ENCODE measurements around the gene FBXW10B.
"Not testable (repeated sequence)": the region's sequence is repeated elsewhere in the genome, so short reads cannot be mapped to it uniquely, and the experiment has no call there.

FBXW10B gene

GRCh38 chr17:15649861-15650421 lies 30.4 kb upstream of the FBXW10B start:
- no peak for FAIRE-seq
- TF ChIP-seq CTCF (IDR thresholded peaks at IDR 0.05; ENCODE audit: insufficient read depth, missing control alignments), result no peak
- no peak for DNase-seq (ENCODE audit: insufficient read length, low spot score)

- no peak for DNase-seq (ENCODE audit: insufficient read length, low spot score)
- TF ChIP-seq CTCF (IDR thresholded peaks at IDR 0.05; ENCODE audit: insufficient read depth, missing control alignments), result no peak
- FAIRE-seq, result no peak
Observed at GRCh38 chr17:15648386-15648785, 28.9 kb upstream of the FBXW10B start.

GRCh38 chr17:15645942-15646312 lies 26.4 kb upstream of the FBXW10B start:
- not testable (repeated sequence) for DNase-seq (ENCODE audit: insufficient read length, low spot score); FAIRE-seq

- not testable (repeated sequence) for FAIRE-seq; DNase-seq (ENCODE audit: insufficient read length, low spot score)
Observed at GRCh38 chr17:15645099-15645941, 25.8 kb upstream of the FBXW10B start.

GRCh38 chr17:15642505-15643251 lies 23.2 kb upstream of the FBXW10B start:
- not testable (repeated sequence) for FAIRE-seq

GRCh38 chr17:15642014-15642413 lies 22.5 kb upstream of the FBXW10B start:
- DNase-seq (ENCODE audit: insufficient read length, low spot score); FAIRE-seq: not testable (repeated sequence)

More at GRCh38 chr17:15642505-15643251, 23.2 kb upstream of the FBXW10B start:
- not testable (repeated sequence) for DNase-seq (ENCODE audit: insufficient read length, low spot score)

GRCh38 chr17:15630930-15631453 lies 11.5 kb upstream of the FBXW10B start:
- FAIRE-seq; DNase-seq (ENCODE audit: insufficient read length, low spot score): not testable (repeated sequence)

- FAIRE-seq; DNase-seq (ENCODE audit: insufficient read length, low spot score): not testable (repeated sequence)
Observed at GRCh38 chr17:15629991-15630390, 10.5 kb upstream of the FBXW10B start.

- not testable (repeated sequence) for FAIRE-seq; DNase-seq (ENCODE audit: insufficient read length, low spot score)
Observed at GRCh38 chr17:15623661-15624209, 4.2 kb upstream of the FBXW10B start.

GRCh38 chr17:15623255-15623654 lies 3.8 kb upstream of the FBXW10B start:
- DNase-seq (ENCODE audit: insufficient read length, low spot score); FAIRE-seq: not testable (repeated sequence)

GRCh38 chr17:15622124-15622523 lies 2.6 kb upstream of the FBXW10B start:
- FAIRE-seq; DNase-seq (ENCODE audit: insufficient read length, low spot score): not testable (repeated sequence)

GRCh38 chr17:15616828-15617227 lies 2.7 kb downstream of the FBXW10B start:
- not testable (repeated sequence) for FAIRE-seq

GRCh38 chr17:15615850-15616249 lies 3.7 kb downstream of the FBXW10B start:
- DNase-seq (ENCODE audit: insufficient read length, low spot score); FAIRE-seq: not testable (repeated sequence)

More at GRCh38 chr17:15616828-15617227, 2.7 kb downstream of the FBXW10B start:
- DNase-seq (ENCODE audit: insufficient read length, low spot score), result not testable (repeated sequence)

GRCh38 chr17:15613111-15613510 lies 6.4 kb downstream of the FBXW10B start:
- not testable (repeated sequence) for FAIRE-seq; DNase-seq (ENCODE audit: insufficient read length, low spot score)

GRCh38 chr17:15592960-15593359 lies 26.5 kb downstream of the FBXW10B start:
- not testable (repeated sequence) for DNase-seq (ENCODE audit: insufficient read length, low spot score); FAIRE-seq

GRCh38 chr17:15591986-15592385 lies 27.5 kb downstream of the FBXW10B start:
- DNase-seq (ENCODE audit: insufficient read length, low spot score); FAIRE-seq: not testable (repeated sequence)

GRCh38 chr17:15590844-15591243 lies 28.7 kb downstream of the FBXW10B start:
- DNase-seq (ENCODE audit: insufficient read length, low spot score); FAIRE-seq: not testable (repeated sequence)

Measured in D721Med (cell line).